ENCODE measurements around the gene XRCC4.

Gene XRCC4

GRCh38 chr5:83107692-83108420 lies 30.5 kb downstream of the XRCC4 start:
- H3K9me3 ChIP-seq (ENCODE audit: control insufficient read depth, low read length) = no peaks in the 10 kb centered on the region
- no peak overlapping the region for H3K27ac ChIP-seq (ENCODE audit: insufficient read depth, low read depth, low read length, poor library complexity, severe bottlenecking)
- H3K27me3 ChIP-seq (ENCODE audit: control insufficient read depth, insufficient read depth, low read length, poor library complexity, severe bottlenecking) = no peaks in the 10 kb centered on the region
- H3K4me3 ChIP-seq (ENCODE audit: insufficient read depth, low read depth, low read length) = no peak overlapping the region
- H3K4me1 ChIP-seq (ENCODE audit: control insufficient read depth, insufficient read depth, low read length) = no peaks in the 10 kb centered on the region
- WGBS, 2 experiments = 96 to 100% methylated on average over 2 to 3 of the region's 3 CpGs
- no peaks in the 10 kb centered on the region for H3K36me3 ChIP-seq (ENCODE audit: control insufficient read depth, insufficient read depth, low read length)

- Histone ChIP-seq H3K9me3 (ENCODE audit: control insufficient read depth, low read length) (no peaks in the 10 kb centered on the region), H3K36me3 (ENCODE audit: control insufficient read depth, insufficient read depth, low read length) (peaks cover 3% of the 10 kb centered on the region), H3K4me3 (ENCODE audit: insufficient read depth, low read depth, low read length) (no peak overlapping the region), H3K4me1 (ENCODE audit: control insufficient read depth, insufficient read depth, low read length) (no peaks in the 10 kb centered on the region), H3K27ac (ENCODE audit: insufficient read depth, low read depth, low read length, poor library complexity, severe bottlenecking) (no peak overlapping the region), H3K27me3 (ENCODE audit: control insufficient read depth, insufficient read depth, low read length, poor library complexity, severe bottlenecking) (no peaks in the 10 kb centered on the region)
- WGBS, 2 experiments = 82 to 100% methylated on average over 1 of the region's 1 CpG
These were observed 32.0 kb downstream of the XRCC4 start for GRCh38 chr5:83109380-83109779.

DNA sequence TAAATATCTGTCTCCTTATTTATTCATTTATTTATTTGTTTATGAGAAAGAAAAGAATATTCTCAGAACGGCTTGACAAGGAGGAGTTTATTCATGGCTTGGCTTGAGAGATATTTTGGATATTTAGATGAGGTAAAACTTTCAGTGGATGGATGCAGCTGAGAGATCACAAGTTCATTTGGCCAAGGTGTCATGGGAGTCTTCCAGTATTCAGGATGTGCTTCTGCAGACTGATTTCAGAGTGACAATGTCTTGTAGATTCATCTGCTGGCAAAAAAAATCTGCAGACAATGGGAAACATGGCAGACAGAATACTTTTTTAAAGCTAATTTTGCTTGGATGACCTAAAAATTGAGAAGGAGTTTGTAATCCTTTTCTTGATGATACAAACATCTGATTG lies 38.5 kb downstream of the XRCC4 start:
- 94% methylated on average over 1 of the region's 1 CpG for WGBS, 2 experiments
- H3K4me3 ChIP-seq (ENCODE audit: insufficient read depth, low read depth, low read length) = no peak overlapping the region
- peaks cover 3% of the 10 kb centered on the region for H3K36me3 ChIP-seq (ENCODE audit: control insufficient read depth, insufficient read depth, low read length)
- no peaks in the 10 kb centered on the region for H3K9me3 ChIP-seq (ENCODE audit: control insufficient read depth, low read length)
- H3K4me1 ChIP-seq (ENCODE audit: control insufficient read depth, insufficient read depth, low read length) = no peaks in the 10 kb centered on the region
- no peak overlapping the region for H3K27ac ChIP-seq (ENCODE audit: insufficient read depth, low read depth, low read length, poor library complexity, severe bottlenecking)
- H3K27me3 ChIP-seq (ENCODE audit: control insufficient read depth, insufficient read depth, low read length, poor library complexity, severe bottlenecking) = no peaks in the 10 kb centered on the region

- H3K27me3 ChIP-seq (ENCODE audit: control insufficient read depth, insufficient read depth, low read length, poor library complexity, severe bottlenecking) = no peaks in the 10 kb centered on the region
- no peak overlapping the region for H3K27ac ChIP-seq (ENCODE audit: insufficient read depth, low read depth, low read length, poor library complexity, severe bottlenecking)
- no peak overlapping the region for H3K4me3 ChIP-seq (ENCODE audit: insufficient read depth, low read depth, low read length)
- H3K4me1 ChIP-seq (ENCODE audit: control insufficient read depth, insufficient read depth, low read length) = no peaks in the 10 kb centered on the region
- H3K36me3 ChIP-seq (ENCODE audit: control insufficient read depth, insufficient read depth, low read length) = no peaks in the 10 kb centered on the region
- 92 to 100% methylated on average over 1 of the region's 1 CpG for WGBS, 2 experiments
- no peaks in the 10 kb centered on the region for H3K9me3 ChIP-seq (ENCODE audit: control insufficient read depth, low read length)
These were observed 41.1 kb downstream of the XRCC4 start for GRCh38 chr5:83118471-83118870.

- Histone ChIP-seq H3K27ac (ENCODE audit: insufficient read depth, low read depth, low read length, poor library complexity, severe bottlenecking) (no peak overlapping the region), H3K4me3 (ENCODE audit: insufficient read depth, low read depth, low read length) (no peak overlapping the region), H3K27me3 (ENCODE audit: control insufficient read depth, insufficient read depth, low read length, poor library complexity, severe bottlenecking) (no peaks in the 10 kb centered on the region), H3K9me3 (ENCODE audit: control insufficient read depth, low read length) (no peaks in the 10 kb centered on the region), H3K4me1 (ENCODE audit: control insufficient read depth, insufficient read depth, low read length) (no peaks in the 10 kb centered on the region), H3K36me3 (ENCODE audit: control insufficient read depth, insufficient read depth, low read length) (no peaks in the 10 kb centered on the region)
- 100% methylated on average over 1 of the region's 1 CpG; no CpG with 5 or more reads in 1 of the 2 experiments for WGBS, 2 experiments
These were observed 41.6 kb downstream of the XRCC4 start for GRCh38 chr5:83118976-83119375.

- WGBS, 2 experiments = 96 to 100% methylated on average over 1 of the region's 1 CpG
These were observed 47.2 kb downstream of the XRCC4 start for GRCh38 chr5:83124593-83124992.

GRCh38 chr5:83125560-83125959 lies 48.2 kb downstream of the XRCC4 start:
- WGBS, 2 experiments = 81 to 91% methylated on average over 6 to 7 of the region's 7 CpGs

More at GRCh38 chr5:83124593-83124992, 47.2 kb downstream of the XRCC4 start:
- Histone ChIP-seq H3K27ac (ENCODE audit: insufficient read depth, low read depth, low read length, poor library complexity, severe bottlenecking) (no peak overlapping the region), H3K27me3 (ENCODE audit: control insufficient read depth, insufficient read depth, low read length, poor library complexity, severe bottlenecking) (no peaks in the 10 kb centered on the region), H3K4me1 (ENCODE audit: control insufficient read depth, insufficient read depth, low read length) (no peaks in the 10 kb centered on the region), H3K36me3 (ENCODE audit: control insufficient read depth, insufficient read depth, low read length) (no peaks in the 10 kb centered on the region), H3K4me3 (ENCODE audit: insufficient read depth, low read depth, low read length) (no peak overlapping the region), H3K9me3 (ENCODE audit: control insufficient read depth, low read length) (no peaks in the 10 kb centered on the region)

GRCh38 chr5:83126501-83126900 lies 49.2 kb downstream of the XRCC4 start:
- no peak overlapping the region for H3K27ac ChIP-seq (ENCODE audit: insufficient read depth, low read depth, low read length, poor library complexity, severe bottlenecking)
- H3K27me3 ChIP-seq (ENCODE audit: control insufficient read depth, insufficient read depth, low read length, poor library complexity, severe bottlenecking) = no peaks in the 10 kb centered on the region
- WGBS, 2 experiments = 47 to 48% methylated on average over 2 of the region's 2 CpGs
- no peaks in the 10 kb centered on the region for H3K9me3 ChIP-seq (ENCODE audit: control insufficient read depth, low read length)
- no peak overlapping the region for H3K4me3 ChIP-seq (ENCODE audit: insufficient read depth, low read depth, low read length)
- no peaks in the 10 kb centered on the region for H3K36me3 ChIP-seq (ENCODE audit: control insufficient read depth, insufficient read depth, low read length)
- H3K4me1 ChIP-seq (ENCODE audit: control insufficient read depth, insufficient read depth, low read length) = no peaks in the 10 kb centered on the region

More at GRCh38 chr5:83125560-83125959, 48.2 kb downstream of the XRCC4 start:
- no peaks in the 10 kb centered on the region for H3K4me1 ChIP-seq (ENCODE audit: control insufficient read depth, insufficient read depth, low read length)
- H3K4me3 ChIP-seq (ENCODE audit: insufficient read depth, low read depth, low read length) = no peak overlapping the region
- H3K36me3 ChIP-seq (ENCODE audit: control insufficient read depth, insufficient read depth, low read length) = no peaks in the 10 kb centered on the region
- no peak overlapping the region for H3K27ac ChIP-seq (ENCODE audit: insufficient read depth, low read depth, low read length, poor library complexity, severe bottlenecking)
- H3K27me3 ChIP-seq (ENCODE audit: control insufficient read depth, insufficient read depth, low read length, poor library complexity, severe bottlenecking) = no peaks in the 10 kb centered on the region
- no peaks in the 10 kb centered on the region for H3K9me3 ChIP-seq (ENCODE audit: control insufficient read depth, low read length)

DNA sequence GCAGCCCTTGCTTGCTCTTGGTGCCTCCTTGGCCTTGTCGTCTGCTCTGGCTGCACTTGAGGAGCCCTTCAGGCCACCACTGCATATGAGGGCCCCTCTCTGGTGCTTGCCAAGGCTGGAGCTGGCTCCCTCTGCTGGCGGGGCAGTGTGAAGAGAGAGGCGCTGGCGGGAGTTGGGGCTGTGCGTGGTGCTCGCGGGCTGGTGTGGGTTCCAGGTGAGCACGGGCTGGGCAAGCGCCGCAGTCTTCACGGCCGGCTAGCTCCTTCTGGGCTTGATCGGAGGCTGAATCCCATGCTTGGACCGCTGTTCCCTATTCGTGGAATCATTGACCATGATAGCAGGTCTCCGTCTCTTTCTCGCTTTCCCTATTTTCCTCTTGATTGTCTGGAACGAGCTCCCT lies 56.5 kb downstream of the XRCC4 start:
- Histone ChIP-seq H3K36me3 (ENCODE audit: control insufficient read depth, insufficient read depth, low read length) (peaks cover 4% of the 10 kb centered on the region), H3K9me3 (ENCODE audit: control insufficient read depth, low read length) (no peaks in the 10 kb centered on the region), H3K4me1 (ENCODE audit: control insufficient read depth, insufficient read depth, low read length) (no peaks in the 10 kb centered on the region), H3K4me3 (ENCODE audit: insufficient read depth, low read depth, low read length) (no peak overlapping the region), H3K27ac (ENCODE audit: insufficient read depth, low read depth, low read length, poor library complexity, severe bottlenecking) (no peak overlapping the region), H3K27me3 (ENCODE audit: control insufficient read depth, insufficient read depth, low read length, poor library complexity, severe bottlenecking) (no peaks in the 10 kb centered on the region)
- 89% methylated on average over 18 of the region's 18 CpGs for WGBS, 2 experiments

DNA sequence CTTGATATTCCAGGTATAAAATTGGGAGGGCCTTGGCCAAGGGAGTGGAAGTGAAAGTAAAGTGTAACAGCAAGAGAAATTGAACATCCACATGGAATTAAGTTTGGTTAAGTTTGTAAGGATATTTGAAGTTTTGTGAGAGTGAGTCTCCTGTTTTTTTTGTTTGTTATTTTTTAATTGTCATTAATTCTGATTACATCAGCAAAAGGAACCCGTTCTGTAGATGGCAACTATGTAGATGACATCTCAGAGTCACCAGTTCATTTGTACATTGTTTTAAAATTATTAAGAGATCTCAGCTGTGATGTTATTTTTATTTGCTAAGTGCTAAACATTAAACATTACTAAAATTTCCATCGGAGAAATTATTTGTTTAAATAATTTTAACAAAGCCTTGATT lies 65.2 kb downstream of the XRCC4 start:
- H3K27me3 ChIP-seq (ENCODE audit: control insufficient read depth, insufficient read depth, low read length, poor library complexity, severe bottlenecking) = no peaks in the 10 kb centered on the region
- no peaks in the 10 kb centered on the region for H3K4me1 ChIP-seq (ENCODE audit: control insufficient read depth, insufficient read depth, low read length)
- no peaks in the 10 kb centered on the region for H3K36me3 ChIP-seq (ENCODE audit: control insufficient read depth, insufficient read depth, low read length)
- H3K4me3 ChIP-seq (ENCODE audit: insufficient read depth, low read depth, low read length) = no peak overlapping the region
- H3K27ac ChIP-seq (ENCODE audit: insufficient read depth, low read depth, low read length, poor library complexity, severe bottlenecking) = no peak overlapping the region
- 100% methylated on average over 1 of the region's 2 CpGs; no CpG with 5 or more reads in 1 of the 2 experiments for WGBS, 2 experiments
- H3K9me3 ChIP-seq (ENCODE audit: control insufficient read depth, low read length) = no peaks in the 10 kb centered on the region

Data from ectodermal cell (in vitro differentiated cells).